K562 (cell line): ENCODE measurements around the gene VIT.

Source experiments
- GABPA ChIP-seq: fragments of 200-800 bp; sonication (Bioruptor generic); conservative IDR thresholded peaks from 2 replicates; pipeline ENCODE4 v1.6.1; 2016; ENCODE audit warnings: low read depth, missing genetic modification characterization, missing compliant biosample characterization
- PHF20 ChIP-seq: fragments of 450-650 bp; IDR thresholded peaks from 2 replicates; pipeline ENCODE4 v1.6.1; 2018; ENCODE audit not compliant: partially characterized antibody
- RBM22 ChIP-seq: fragments of 200-400 bp; formaldehyde crosslinking; IDR thresholded peaks from 2 replicates; pipeline ENCODE4 v1.6.1; 2018; ENCODE audit warnings: low read length, low read depth; ENCODE audit not compliant: poor library complexity, severe bottlenecking
- ZFX ChIP-seq: sonication (generic); formaldehyde crosslinking; IDR thresholded peaks from 2 replicates; pipeline ENCODE4 v1.8.0; 2022; ENCODE audit warnings: mild to moderate bottlenecking, missing genetic modification reagents, moderate library complexity
- TF ChIP-seq, protein P1 (sequence below): sonication (generic); formaldehyde crosslinking; IDR thresholded peaks from 2 replicates; pipeline ENCODE4 v1.9.0; 2022; ENCODE audit warnings: mild to moderate bottlenecking, missing genetic modification reagents
- TF ChIP-seq, protein P2 (sequence below), 3 experiments: IDR thresholded peaks in 2 of 3; conservative IDR thresholded peaks in 1 of 3; 2 replicates each; pipeline ENCODE4 v1.5.1; 2011 to 2012; ENCODE audit warnings: low read length in 3 of 3, mild to moderate bottlenecking in 3 of 3, control low read depth in 2 of 3, improper control_type of control experiment in 1 of 3, inconsistent platforms in 1 of 3, low read depth in 1 of 3, mixed read lengths in 1 of 3, moderate library complexity in 1 of 3; ENCODE audit not compliant: insufficient read depth in 2 of 3

- TF ChIP-seq ZFX (CRISPR knock-in tag) (no peak), RBM22 (no peak), GABPA (tag) (no peak), PHF20 (no peak)
- TF ChIP-seq, protein P1, sequence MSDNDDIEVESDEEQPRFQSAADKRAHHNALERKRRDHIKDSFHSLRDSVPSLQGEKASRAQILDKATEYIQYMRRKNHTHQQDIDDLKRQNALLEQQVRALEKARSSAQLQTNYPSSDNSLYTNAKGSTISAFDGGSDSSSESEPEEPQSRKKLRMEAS (CRISPR knock-in tag) = no peak
- TF ChIP-seq, protein P2, sequence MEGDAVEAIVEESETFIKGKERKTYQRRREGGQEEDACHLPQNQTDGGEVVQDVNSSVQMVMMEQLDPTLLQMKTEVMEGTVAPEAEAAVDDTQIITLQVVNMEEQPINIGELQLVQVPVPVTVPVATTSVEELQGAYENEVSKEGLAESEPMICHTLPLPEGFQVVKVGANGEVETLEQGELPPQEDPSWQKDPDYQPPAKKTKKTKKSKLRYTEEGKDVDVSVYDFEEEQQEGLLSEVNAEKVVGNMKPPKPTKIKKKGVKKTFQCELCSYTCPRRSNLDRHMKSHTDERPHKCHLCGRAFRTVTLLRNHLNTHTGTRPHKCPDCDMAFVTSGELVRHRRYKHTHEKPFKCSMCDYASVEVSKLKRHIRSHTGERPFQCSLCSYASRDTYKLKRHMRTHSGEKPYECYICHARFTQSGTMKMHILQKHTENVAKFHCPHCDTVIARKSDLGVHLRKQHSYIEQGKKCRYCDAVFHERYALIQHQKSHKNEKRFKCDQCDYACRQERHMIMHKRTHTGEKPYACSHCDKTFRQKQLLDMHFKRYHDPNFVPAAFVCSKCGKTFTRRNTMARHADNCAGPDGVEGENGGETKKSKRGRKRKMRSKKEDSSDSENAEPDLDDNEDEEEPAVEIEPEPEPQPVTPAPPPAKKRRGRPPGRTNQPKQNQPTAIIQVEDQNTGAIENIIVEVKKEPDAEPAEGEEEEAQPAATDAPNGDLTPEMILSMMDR (IDR thresholded peaks at IDR 0.05 in 2 of 3, conservative IDR thresholded peaks at IDR 0.05 in 1 of 3; ENCODE audit: insufficient read depth in 2 of 3, low read depth in 1 of 3, low read length in 3 of 3) = peak; percentile 10 to 47 (median 43); a peak in 5 of 6 replicates
These were observed 24.3 kb upstream of the VIT start for GRCh38 chr2:36672199-36672598.
